ENCODE measurements around the gene PRKG2.
A peak's percentile ranks its signal among the peaks of the same experiment; 100 is the strongest.

PRKG2 gene

DNA sequence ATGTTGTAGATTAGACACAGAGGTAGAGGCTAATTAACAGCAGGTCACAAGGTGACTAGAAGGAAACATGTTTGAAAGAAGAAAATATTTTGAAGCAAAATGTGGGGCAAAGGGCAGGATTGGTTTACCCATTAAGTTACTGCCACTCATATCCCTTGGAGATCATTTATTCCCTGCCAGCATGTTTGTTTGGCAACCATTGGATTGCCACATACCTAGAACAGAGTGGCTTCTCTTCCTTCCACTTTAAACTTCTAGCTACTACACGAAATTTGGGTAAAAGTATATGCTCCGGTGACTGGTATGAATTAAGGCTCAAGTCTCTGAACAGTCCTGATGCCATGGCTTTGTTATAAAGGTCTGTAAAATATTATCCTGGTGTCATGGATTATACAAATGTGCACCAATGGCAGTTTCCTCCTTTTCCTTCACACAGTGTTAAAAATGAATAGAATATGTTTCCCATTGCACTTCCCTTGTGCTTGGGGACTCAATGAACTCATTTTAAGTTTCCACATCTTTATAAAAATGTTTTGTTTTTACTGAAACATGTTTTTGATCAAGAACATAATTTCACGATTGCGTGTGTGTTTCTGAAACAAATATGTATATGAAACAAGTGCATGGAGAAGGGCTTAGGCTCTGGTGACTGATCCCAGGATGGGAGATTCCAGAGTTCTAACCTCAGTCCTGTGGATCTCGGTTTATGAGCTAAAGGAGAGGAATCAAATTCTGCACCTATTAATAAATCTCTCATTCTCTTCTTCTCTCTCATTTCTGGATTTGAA is 172.2 kb downstream of the PRKG2 start:
- TF ChIP-seq CTCF (IDR thresholded peaks at IDR 0.05; ENCODE audit: control insufficient read depth, extremely low read depth, insufficient read depth): no peak
- no peak overlapping the region for H3K4me3 ChIP-seq (ENCODE audit: low read depth, low read length)
- no peak for DNase-seq (ENCODE audit: low read depth)

- peak; percentile 82 for TF ChIP-seq CTCF (IDR thresholded peaks at IDR 0.05; ENCODE audit: control insufficient read depth, extremely low read depth, insufficient read depth)
- H3K4me3 ChIP-seq (ENCODE audit: low read depth, low read length): no peak overlapping the region
- no peak for DNase-seq (ENCODE audit: low read depth)
Measured at GRCh38 chr4:81040012-81040659, 174.9 kb downstream of the PRKG2 start.

DNA sequence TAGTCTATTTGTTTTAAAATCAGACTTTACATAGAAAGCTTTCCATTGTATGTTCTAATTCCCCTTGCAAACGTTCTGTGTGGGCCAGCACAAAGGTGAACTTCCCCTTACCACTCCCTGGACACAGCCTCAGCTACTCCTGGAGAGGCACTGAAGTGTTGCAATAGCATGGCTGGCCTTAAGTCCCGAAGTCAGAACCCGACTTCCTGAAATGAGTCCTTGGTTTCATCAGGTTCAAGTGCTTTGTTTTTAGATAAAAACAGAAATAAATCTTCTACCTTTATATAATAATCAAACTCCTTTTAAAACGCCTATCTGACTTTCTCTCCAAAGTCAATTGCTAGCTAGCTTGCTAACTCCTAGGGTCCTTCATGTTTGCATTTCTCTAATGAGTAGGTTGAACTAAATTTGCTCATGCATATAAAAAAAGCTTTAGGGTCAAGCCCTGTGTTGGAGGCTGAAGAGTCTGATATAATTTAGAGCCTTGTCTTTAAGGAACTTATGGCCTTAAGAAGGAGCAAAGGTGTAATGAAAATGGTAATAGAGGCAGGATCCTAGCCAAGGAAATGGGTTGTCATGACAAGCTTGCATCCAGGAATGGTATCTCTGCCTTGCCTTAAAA is 175.6 kb downstream of the PRKG2 start:
- H3K4me3 ChIP-seq (ENCODE audit: low read depth, low read length): no peak overlapping the region
- no peak for TF ChIP-seq CTCF (IDR thresholded peaks at IDR 0.05; ENCODE audit: control insufficient read depth, extremely low read depth, insufficient read depth)
- no peak for DNase-seq (ENCODE audit: low read depth)

GRCh38 chr4:81038636-81039350 is 176.2 kb downstream of the PRKG2 start:
- TF ChIP-seq CTCF (IDR thresholded peaks at IDR 0.05; ENCODE audit: control insufficient read depth, extremely low read depth, insufficient read depth): no peak
- DNase-seq (ENCODE audit: low read depth): no peak
- no peak overlapping the region for H3K4me3 ChIP-seq (ENCODE audit: low read depth, low read length)

Data from LNCaP clone FGC (cell line).